HepG2 (cell line): ENCODE results near the gene PRKN.

ENCODE experiments used
- CBFB ChIP-seq: sonication (generic); formaldehyde crosslinking; IDR thresholded peaks from 2 replicates; pipeline ENCODE4 v1.4.0; 2020; ENCODE audit warnings: missing genetic modification reagents
- CEBPG ChIP-seq: IDR thresholded peaks from 2 replicates; pipeline ENCODE4 v1.6.1; 2016
- FOXP1 ChIP-seq, 2 experiments: fragments of 450-650 bp in 1 of 2; IDR thresholded peaks; 2 replicates each; pipeline ENCODE4 v1.6.1; 2017 to 2018; ENCODE audit warnings: antibody characterized with exemption in 1 of 2
- GABPA ChIP-seq, 2 experiments: IDR thresholded peaks; 2 replicates each; pipeline ENCODE4 v1.6.1; 2011 to 2016; ENCODE audit warnings: low read depth in 2 of 2, low read length in 1 of 2, missing biosample characterization in 1 of 2, missing genetic modification characterization in 1 of 2
- SMARCE1 ChIP-seq: fragments of 450-650 bp; IDR thresholded peaks from 2 replicates; pipeline ENCODE4 v1.6.1; 2017; ENCODE audit warnings: borderline replicate concordance
- SUZ12 ChIP-seq: fragments of 150-350 bp; IDR thresholded peaks from 2 replicates; pipeline ENCODE4 v1.6.1; 2014; ENCODE audit warnings: low read depth, low read length
- TAF1 ChIP-seq: sonication (generic); formaldehyde crosslinking; IDR thresholded peaks from 2 replicates; pipeline ENCODE4 v1.4.0; 2020; ENCODE audit warnings: missing genetic modification reagents
- ZNF230 ChIP-seq: sonication (generic); formaldehyde crosslinking; IDR thresholded peaks from 2 replicates; pipeline ENCODE4 v1.4.0; 2020; ENCODE audit warnings: mild to moderate bottlenecking, missing genetic modification reagents
- ZNF724P ChIP-seq: sonication (generic); formaldehyde crosslinking; IDR thresholded peaks from 2 replicates; pipeline ENCODE4 v1.8.0; 2022; ENCODE audit warnings: missing genetic modification reagents, borderline replicate concordance
- ZNF780A ChIP-seq: sonication (generic); formaldehyde crosslinking; IDR thresholded peaks from 2 replicates; pipeline ENCODE4 v1.8.0; 2022; ENCODE audit warnings: mild to moderate bottlenecking, missing genetic modification reagents, moderate library complexity
- TF ChIP-seq, protein P1 (sequence below): sonication (generic); formaldehyde crosslinking; IDR thresholded peaks from 2 replicates; pipeline ENCODE4 v1.4.0; 2020; ENCODE audit warnings: missing genetic modification reagents, borderline replicate concordance
- TF ChIP-seq, protein P2 (sequence below): IDR thresholded peaks from 2 replicates; pipeline ENCODE4 v1.6.1; 2012; ENCODE audit warnings: inconsistent platforms
- TF ChIP-seq, protein P3 (sequence below): sonication (generic); formaldehyde crosslinking; IDR thresholded peaks from 2 replicates; pipeline ENCODE4 v1.5.0; 2020; ENCODE audit warnings: mild to moderate bottlenecking, missing genetic modification reagents, moderate library complexity

DNA sequence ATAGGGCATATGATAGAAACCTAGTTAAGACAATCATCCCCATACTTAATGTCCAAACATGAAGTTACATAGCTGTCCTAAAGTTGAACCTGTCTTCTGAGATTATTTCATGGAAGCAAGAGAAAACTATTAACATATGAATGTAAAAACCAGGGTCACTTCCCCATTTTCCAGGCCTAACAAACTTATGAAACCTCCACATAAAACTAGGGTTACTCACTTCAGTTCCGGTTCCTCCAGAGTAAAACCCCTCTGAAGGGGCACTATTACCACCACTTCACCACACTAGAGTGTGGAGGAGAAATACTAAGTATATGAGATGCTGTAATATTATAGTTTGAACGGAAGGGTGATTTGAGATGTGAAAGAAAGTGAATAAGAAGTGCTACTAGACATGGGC is 14.9 kb downstream of the PRKN start:
- TF ChIP-seq, protein P1, sequence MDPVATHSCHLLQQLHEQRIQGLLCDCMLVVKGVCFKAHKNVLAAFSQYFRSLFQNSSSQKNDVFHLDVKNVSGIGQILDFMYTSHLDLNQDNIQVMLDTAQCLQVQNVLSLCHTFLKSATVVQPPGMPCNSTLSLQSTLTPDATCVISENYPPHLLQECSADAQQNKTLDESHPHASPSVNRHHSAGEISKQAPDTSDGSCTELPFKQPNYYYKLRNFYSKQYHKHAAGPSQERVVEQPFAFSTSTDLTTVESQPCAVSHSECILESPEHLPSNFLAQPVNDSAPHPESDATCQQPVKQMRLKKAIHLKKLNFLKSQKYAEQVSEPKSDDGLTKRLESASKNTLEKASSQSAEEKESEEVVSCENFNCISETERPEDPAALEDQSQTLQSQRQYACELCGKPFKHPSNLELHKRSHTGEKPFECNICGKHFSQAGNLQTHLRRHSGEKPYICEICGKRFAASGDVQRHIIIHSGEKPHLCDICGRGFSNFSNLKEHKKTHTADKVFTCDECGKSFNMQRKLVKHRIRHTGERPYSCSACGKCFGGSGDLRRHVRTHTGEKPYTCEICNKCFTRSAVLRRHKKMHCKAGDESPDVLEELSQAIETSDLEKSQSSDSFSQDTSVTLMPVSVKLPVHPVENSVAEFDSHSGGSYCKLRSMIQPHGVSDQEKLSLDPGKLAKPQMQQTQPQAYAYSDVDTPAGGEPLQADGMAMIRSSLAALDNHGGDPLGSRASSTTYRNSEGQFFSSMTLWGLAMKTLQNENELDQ (CRISPR knock-in tag): no peak
- TF ChIP-seq FOXP1 (IDR thresholded peaks at IDR 0.05): no peak
- TF ChIP-seq FOXP1 (CRISPR knock-in tag; IDR thresholded peaks at IDR 0.05): no peak
- TF ChIP-seq CEBPG: no peak
- TF ChIP-seq CBFB (CRISPR knock-in tag): no peak
- TF ChIP-seq, protein P2, sequence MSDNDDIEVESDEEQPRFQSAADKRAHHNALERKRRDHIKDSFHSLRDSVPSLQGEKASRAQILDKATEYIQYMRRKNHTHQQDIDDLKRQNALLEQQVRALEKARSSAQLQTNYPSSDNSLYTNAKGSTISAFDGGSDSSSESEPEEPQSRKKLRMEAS: no peak
- TF ChIP-seq, protein P3, sequence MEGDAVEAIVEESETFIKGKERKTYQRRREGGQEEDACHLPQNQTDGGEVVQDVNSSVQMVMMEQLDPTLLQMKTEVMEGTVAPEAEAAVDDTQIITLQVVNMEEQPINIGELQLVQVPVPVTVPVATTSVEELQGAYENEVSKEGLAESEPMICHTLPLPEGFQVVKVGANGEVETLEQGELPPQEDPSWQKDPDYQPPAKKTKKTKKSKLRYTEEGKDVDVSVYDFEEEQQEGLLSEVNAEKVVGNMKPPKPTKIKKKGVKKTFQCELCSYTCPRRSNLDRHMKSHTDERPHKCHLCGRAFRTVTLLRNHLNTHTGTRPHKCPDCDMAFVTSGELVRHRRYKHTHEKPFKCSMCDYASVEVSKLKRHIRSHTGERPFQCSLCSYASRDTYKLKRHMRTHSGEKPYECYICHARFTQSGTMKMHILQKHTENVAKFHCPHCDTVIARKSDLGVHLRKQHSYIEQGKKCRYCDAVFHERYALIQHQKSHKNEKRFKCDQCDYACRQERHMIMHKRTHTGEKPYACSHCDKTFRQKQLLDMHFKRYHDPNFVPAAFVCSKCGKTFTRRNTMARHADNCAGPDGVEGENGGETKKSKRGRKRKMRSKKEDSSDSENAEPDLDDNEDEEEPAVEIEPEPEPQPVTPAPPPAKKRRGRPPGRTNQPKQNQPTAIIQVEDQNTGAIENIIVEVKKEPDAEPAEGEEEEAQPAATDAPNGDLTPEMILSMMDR (CRISPR knock-in tag): no peak
- no peak for TF ChIP-seq SUZ12
- TF ChIP-seq ZNF780A (CRISPR knock-in tag): no peak
- TF ChIP-seq SMARCE1: no peak
- no peak for TF ChIP-seq ZNF724P
- no peak for TF ChIP-seq TAF1 (CRISPR knock-in tag)
- TF ChIP-seq GABPA (IDR thresholded peaks at IDR 0.05; ENCODE audit: low read depth, low read length): no peak
- no peak for TF ChIP-seq GABPA (CRISPR knock-in tag; IDR thresholded peaks at IDR 0.05; ENCODE audit: low read depth)
- no peak for TF ChIP-seq ZNF230 (CRISPR knock-in tag)
